ENCODE measurements around the gene NHERF2.

The NHERF2 gene

GRCh38 chr16:2084895-2085625, 58.4 kb downstream of the NHERF2 start:
- no peak for DNase-seq

- DNase-seq, result no peak
Measured at GRCh38 chr16:2085669-2086068, 59.0 kb downstream of the NHERF2 start.

- DNase-seq, result no peak
Measured at GRCh38 chr16:2086106-2086742, 59.5 kb downstream of the NHERF2 start.

- no peak for DNase-seq
Measured at GRCh38 chr16:2086812-2087747, 60.4 kb downstream of the NHERF2 start.

- DNase-seq, result no peak
Measured at GRCh38 chr16:2087748-2088631, 61.3 kb downstream of the NHERF2 start.
